Measurements from ENCODE around the gene PIEZO1. TPM values are rescaled to one million over a fixed set of nuclear protein-coding genes. Genes with fewer than 3 reads are reported as not detected.
"Not testable (repeated sequence)": the region's sequence is repeated elsewhere in the genome, so short reads cannot be mapped to it uniquely, and the experiment has no call there.

Gene PIEZO1
- 318 TPM for total RNA-seq
- long read RNA-seq, transcript PIEZO1-208 (7 exons, 2,884 nt): major isoform, 12 of 179 reads
- long read RNA-seq, transcript PIEZO1-205 (5 exons, 663 nt): minor isoform, 7 of 179 reads
- long read RNA-seq, partial matches to known transcripts: 121 of 179 reads
- long read RNA-seq, other reads (novel, unspliced or antisense): 38 of 179 reads

- DNase-seq (ENCODE audit: low spot score): no peak
Measured at GRCh38 chr16:88785106-88785924, at the start of gene PIEZO1. Gene PIEZO1, minus strand, starts transcription at chr16:88785220. Its CDS starts 256 bp downstream, at chr16:88784964.

DNA sequence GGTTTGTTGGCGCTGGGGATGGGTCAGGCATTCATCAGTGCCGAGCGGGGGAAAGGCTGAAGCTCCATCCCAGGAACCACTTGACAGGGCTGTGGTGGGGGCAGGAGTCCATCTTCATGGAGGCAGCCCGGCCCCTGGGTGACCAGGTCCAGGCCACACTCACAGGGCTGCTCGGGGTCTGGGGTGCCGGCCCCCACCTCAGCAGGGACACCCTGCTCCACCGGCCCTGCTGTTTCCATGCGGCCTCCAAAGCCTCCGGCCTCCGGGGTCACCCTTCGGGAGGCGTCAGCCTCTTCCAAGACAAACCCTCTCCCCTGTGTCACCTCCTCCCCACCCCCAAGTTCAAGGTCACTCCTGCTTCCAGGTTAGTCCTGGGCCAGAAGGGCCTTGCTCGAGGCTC is 49.6 kb upstream of the PIEZO1 start:
- no peak for DNase-seq (ENCODE audit: low spot score)

DNA sequence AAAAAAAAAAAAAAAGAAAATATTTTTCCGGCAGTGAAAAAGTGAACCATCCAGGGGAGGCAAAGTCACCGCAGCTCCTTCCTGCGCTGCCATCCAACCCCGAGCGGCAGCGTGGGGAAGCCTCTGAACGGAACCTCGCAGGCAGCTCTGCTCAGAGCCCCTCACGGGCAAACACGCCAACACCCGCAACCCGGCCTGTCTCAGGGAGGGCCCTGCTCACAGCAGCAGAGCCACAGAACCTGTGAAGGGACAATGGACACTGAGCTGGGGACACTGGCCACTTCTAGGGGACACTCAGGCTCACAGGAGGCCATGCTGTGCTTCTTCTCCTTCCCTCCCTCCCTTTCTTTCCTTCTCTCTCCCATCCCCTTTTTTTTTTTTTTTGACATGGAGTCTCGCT is 48.1 kb upstream of the PIEZO1 start:
- no peak for DNase-seq (ENCODE audit: low spot score)

DNA sequence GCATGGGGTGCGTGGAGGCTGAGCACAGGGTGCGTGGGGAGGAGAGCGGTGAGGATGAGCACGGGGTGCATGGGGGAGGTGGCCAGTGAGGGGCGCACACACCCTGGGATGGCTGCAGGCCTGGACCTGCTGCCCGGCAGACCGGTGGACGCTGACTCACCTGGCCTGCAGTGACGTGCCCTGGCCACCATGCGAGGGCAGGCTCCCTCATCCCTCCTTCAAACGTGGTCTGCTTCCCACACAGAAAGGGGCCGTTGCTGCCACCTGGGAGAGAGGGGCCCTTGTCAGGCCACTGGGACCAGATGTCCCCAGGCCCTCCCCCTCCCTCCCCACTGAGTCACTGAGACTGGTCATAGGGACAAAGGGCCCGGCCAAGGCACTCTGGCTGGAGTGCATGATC is 46.8 kb upstream of the PIEZO1 start:
- no peak for DNase-seq (ENCODE audit: low spot score)

GRCh38 chr16:88830783-88831182 is 45.8 kb upstream of the PIEZO1 start:
- no peak for DNase-seq (ENCODE audit: low spot score)

DNA sequence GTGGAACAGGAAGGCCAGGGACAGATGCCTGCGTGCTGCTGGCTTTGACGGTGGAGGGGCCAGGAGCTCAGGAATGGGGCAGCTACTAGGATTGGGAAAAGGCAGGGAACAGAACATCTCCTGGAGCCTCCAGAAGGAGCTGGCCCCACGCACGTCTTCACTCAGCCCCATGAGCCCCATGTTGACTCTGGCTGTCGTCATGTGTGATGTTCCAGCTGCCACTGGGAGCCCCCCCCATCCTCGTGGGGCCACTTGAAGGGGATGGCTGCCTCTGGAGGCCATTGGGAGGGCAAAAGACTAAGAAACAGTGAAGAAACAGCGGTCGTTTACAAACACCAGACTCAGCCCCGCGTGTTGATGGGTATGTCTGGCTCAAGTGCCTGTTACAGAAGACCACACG is 45.2 kb upstream of the PIEZO1 start:
- no peak for DNase-seq (ENCODE audit: low spot score)

DNA sequence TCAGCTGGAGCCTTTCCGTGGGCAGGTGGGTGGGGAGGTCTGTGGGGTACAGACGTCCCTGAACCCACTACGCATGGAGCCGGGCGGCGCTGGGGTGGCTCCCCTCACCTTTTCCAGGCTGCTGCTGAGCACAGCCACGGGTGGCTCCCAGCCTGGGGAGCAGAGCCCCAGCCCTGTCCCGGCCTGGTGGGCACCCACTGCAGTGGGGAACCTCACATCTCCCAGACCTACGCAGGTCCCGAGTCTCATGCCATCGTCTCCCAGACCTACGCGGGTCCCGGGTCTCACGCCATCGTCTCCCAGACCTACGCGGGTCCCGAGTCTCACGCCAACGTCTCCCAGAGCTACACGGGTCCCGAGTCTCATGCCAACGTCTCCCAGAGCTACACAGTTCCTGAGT is 43.7 kb upstream of the PIEZO1 start:
- DNase-seq (ENCODE audit: low spot score): no peak

DNA sequence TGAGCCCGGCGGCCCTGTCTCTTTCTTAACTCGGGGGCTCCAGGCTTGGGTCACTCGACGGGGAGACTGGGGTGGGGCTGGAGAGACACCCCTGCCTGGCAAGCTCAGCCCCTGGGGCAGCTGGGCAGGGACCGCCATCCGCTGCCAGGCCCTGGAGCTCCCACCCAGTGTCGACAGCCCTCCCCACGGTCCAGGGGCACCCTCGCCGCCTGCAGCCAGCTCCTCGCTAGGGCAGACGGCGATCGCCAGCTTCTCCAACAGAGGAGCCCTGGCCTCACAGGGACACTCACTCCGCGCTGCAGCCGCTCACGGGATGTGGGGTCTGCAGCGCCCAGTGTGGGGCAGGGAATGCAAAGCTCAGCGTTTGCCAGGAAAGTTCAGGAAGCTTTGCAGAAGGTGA is 42.7 kb upstream of the PIEZO1 start:
- DNase-seq (ENCODE audit: low spot score): no peak

GRCh38 chr16:88826070-88826840 is 41.2 kb upstream of the PIEZO1 start:
- no peak for DNase-seq (ENCODE audit: low spot score)

GRCh38 chr16:88825146-88825545 is 40.1 kb upstream of the PIEZO1 start:
- DNase-seq (ENCODE audit: low spot score): no peak

GRCh38 chr16:88824256-88825077 is 39.4 kb upstream of the PIEZO1 start:
- DNase-seq (ENCODE audit: low spot score): no peak

- not testable (repeated sequence) for DNase-seq (ENCODE audit: low spot score)
Measured at GRCh38 chr16:88823646-88824045, 38.6 kb upstream of the PIEZO1 start.

- DNase-seq (ENCODE audit: low spot score): no peak
Measured at GRCh38 chr16:88822281-88823040, 37.4 kb upstream of the PIEZO1 start.

GRCh38 chr16:88821168-88821850 is 36.3 kb upstream of the PIEZO1 start:
- no peak for DNase-seq (ENCODE audit: low spot score)

DNA sequence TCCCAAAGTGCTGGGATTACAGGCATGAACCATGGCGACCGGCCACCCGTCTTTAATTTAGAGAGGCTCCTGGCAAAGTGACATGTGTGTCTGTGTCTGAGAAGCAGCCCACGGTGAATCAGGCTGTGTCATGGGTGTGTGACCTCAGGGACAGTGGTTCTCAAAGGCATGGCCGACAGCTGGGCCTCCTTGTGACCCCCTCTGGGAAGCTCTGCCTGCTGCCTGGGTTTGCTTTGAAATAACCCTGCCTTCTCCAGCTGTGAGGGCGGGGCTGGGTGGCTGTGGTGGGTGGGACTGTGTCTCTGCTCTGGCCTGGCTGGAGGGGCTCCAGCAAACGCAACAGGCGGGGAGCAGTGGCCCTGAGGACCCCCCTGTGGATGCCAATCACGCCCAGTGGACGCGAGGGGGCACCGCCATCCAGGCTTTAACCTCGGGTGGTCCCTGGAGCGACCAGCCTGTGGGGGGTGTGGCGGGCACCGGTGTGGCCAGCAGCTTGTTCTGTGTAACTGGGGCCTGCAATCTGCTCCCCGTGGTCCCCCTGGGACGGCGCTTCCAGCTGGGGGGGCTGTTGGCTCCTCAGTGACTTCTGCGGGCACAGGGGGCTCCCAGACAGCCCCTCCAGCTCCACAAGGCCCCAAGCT is 35.5 kb upstream of the PIEZO1 start:
- DNase-seq (ENCODE audit: low spot score): no peak

DNA sequence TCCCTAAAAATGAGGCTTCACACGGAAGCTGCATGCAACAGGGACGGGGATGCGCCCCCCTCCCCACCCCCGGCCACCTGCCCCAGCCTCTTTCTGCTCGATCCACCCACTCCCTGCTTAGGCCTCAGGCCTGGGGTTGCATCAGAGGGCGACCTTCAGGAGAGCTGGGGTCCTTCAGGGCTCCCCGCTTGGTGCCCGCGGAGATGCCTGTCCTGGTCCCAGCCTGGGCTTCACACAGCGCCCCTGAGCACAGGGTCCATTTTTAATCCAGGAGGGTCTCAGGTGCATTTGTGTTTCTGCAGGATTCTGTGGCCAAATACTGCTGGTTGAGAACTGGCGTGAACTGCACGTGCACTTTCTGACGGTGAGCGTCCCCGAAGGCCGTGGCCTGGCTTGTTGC is 34.1 kb upstream of the PIEZO1 start:
- DNase-seq (ENCODE audit: low spot score): no peak

DNA sequence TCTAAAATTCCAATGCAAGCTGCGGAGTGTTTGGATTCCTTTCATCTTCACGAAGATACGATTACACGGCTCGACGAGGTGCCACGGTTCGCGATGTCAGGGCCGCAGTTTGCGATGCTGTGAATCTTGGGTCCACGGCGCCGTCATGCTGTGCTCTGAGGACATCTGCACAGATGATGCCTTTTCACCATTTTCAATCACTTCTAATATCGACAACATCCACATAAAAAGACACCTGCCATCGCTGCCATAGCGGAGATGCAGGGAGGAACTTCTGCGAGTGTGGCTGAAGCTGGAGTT is 33.5 kb upstream of the PIEZO1 start:
- DNase-seq (ENCODE audit: low spot score): no peak

- no peak for DNase-seq (ENCODE audit: low spot score)
Measured at GRCh38 chr16:88817785-88818574, 33.0 kb upstream of the PIEZO1 start.

All from mesenteric fat pad (tissue), 1 donor.